Panc1 (cell line): ENCODE data around the gene SUPT3H. TPM values are rescaled to one million over a fixed set of nuclear protein-coding genes. Genes with fewer than 3 reads are reported as not detected.

Source experiments
- ATAC-seq: fragments of 200-7000 bp; cut with Tn5 transposase; 2 replicates; pipeline ENCODE4 v1.9.1; 2020; ENCODE audit warnings: mild to moderate bottlenecking, moderate library complexity
- BruUV-seq: library from RNA; stranded (reverse); fragments of 400-500 nt; replicated peaks from 2 replicates; lab custom pipeline; 2021; lab: Mats Ljungman, UMichigan
- CTCF ChIA-PET: fragments of 300-600 bp; sonication (Branson Sonifier 250); formaldehyde crosslinking; loops from one replicate; lab custom pipeline; 2022; ENCODE audit warnings: antibody characterized with exemption; lab: Charles Lee
- POLR2A ChIA-PET: fragments of 300-600 bp; sonication (Branson Sonifier 250); formaldehyde crosslinking; loops from one replicate; lab custom pipeline; 2022; ENCODE audit warnings: antibody characterized with exemption; lab: Charles Lee
- DNase-seq: peaks from one replicate; pipeline ENCODE4 v3.0.0-alpha.2; 2010; ENCODE audit warnings: low read depth, low spot score
- H3K27ac ChIP-seq: 2 replicates; pipeline ENCODE4 v1.5.1; 2011; ENCODE audit warnings: mild to moderate bottlenecking, low read length, inconsistent platforms
- H3K27me3 ChIP-seq: fragments of 200-500 bp; sonication (Bioruptor generic); 2 replicates; pipeline ENCODE4 v1.6.0; 2014; ENCODE audit warnings: low read length, inconsistent platforms; ENCODE audit not compliant: control insufficient read depth, insufficient read depth
- H3K36me3 ChIP-seq: fragments of 200-500 bp; sonication (Bioruptor generic); 2 replicates; pipeline ENCODE4 v1.5.1; 2014; ENCODE audit warnings: inconsistent platforms, mild to moderate bottlenecking, low read length, moderate library complexity; ENCODE audit not compliant: control insufficient read depth, insufficient read depth
- H3K4me1 ChIP-seq: 2 replicates; pipeline ENCODE4 v1.5.1; 2011; ENCODE audit warnings: inconsistent platforms, mild to moderate bottlenecking, low read length, moderate library complexity; ENCODE audit not compliant: control insufficient read depth, insufficient read depth
- H3K4me3 ChIP-seq, 2 experiments: 2 replicates each; pipeline ENCODE4 v1.5.1; 2011 to 2012; ENCODE audit warnings: low read depth in 2 of 2, low read length in 2 of 2, mild to moderate bottlenecking in 2 of 2, inconsistent platforms in 1 of 2, moderate library complexity in 1 of 2
- H3K9me3 ChIP-seq: fragments of 200-500 bp; sonication (Bioruptor generic); 2 replicates; pipeline ENCODE4 v1.5.1; 2014; ENCODE audit warnings: low read depth, mild to moderate bottlenecking, inconsistent platforms, low read length, moderate library complexity; ENCODE audit not compliant: control insufficient read depth, insufficient read depth
- CTCF ChIP-seq: fragments of 450-650 bp; IDR thresholded peaks from 2 replicates; pipeline ENCODE4 v1.5.1; 2017; ENCODE audit warnings: mild to moderate bottlenecking
- POLR2AphosphoS5 ChIP-seq: IDR thresholded peaks from 2 replicates; pipeline ENCODE4 v1.6.1; 2012; ENCODE audit warnings: mild to moderate bottlenecking, low read depth, low read length, moderate library complexity
- REST ChIP-seq, 2 experiments: IDR thresholded peaks; 2 replicates each; pipeline ENCODE4 v1.6.1; 2011 to 2012; ENCODE audit warnings: low read depth in 2 of 2, control low read depth in 1 of 2, low read length in 1 of 2, mild to moderate bottlenecking in 1 of 2, moderate library complexity in 1 of 2; ENCODE audit not compliant: insufficient read depth in 1 of 2
- SIN3A ChIP-seq: IDR thresholded peaks from 2 replicates; pipeline ENCODE4 v1.6.1; 2012; ENCODE audit warnings: low read depth, mild to moderate bottlenecking, low read length, moderate library complexity, borderline replicate concordance; ENCODE audit not compliant: insufficient read depth
- TCF7L2 ChIP-seq: IDR thresholded peaks from 2 replicates; pipeline ENCODE4 v1.6.1; 2011; ENCODE audit warnings: mild to moderate bottlenecking, low read depth, low read length, inconsistent platforms
- in situ Hi-C: cut with HindIII; loops from 2 replicates; pipeline ENCODE4 v1.10.0; 2016; ENCODE audit warnings: low sequenced_read_pairs, low pct_unique_long_range_greater_than_20kb
- intact Hi-C: fragments of 100-400 bp; cut with micrococcal nuclease; formaldehyde crosslinking; loops from one replicate; pipeline ENCODE4 v1.10.0; 2022; ENCODE audit not compliant: unreplicated experiment
- total RNA-seq: library from RNA; stranded (reverse); gene quantifications from one replicate; pipeline ENCODE4 v1.2.1, GENCODE V29; 2021; ENCODE audit not compliant: unreplicated experiment

The SUPT3H gene
- total RNA-seq, 1 experiment from 2014 or later: 11.0 TPM

- in situ Hi-C loops: no loop called here
- ChIA-PET POLR2A (interaction anchor here (0.7 kb wide), 1 partner anchor 420 kb away, joined by 3 read pairs; no protein-coding TSS in a partner anchor), CTCF (no interaction called here)
- intact Hi-C loops: no loop called here
- Histone ChIP-seq H3K27me3 (no peaks in the 10 kb centered on the region), H3K4me3 (no peak overlapping the region), H3K4me1 (no peaks in the 10 kb centered on the region), H3K27ac (no peak overlapping the region), H3K36me3 (no peaks in the 10 kb centered on the region), H3K9me3 (peaks cover 5% of the 10 kb centered on the region; the same call in 1 of the 2 replicates)
- ATAC-seq (no peak), DNase-seq (no peak)
- TF ChIP-seq TCF7L2 (no peak), SIN3A (no peak), CTCF (no peak)
- no TSS peak for BruUV-seq
These were observed 301.4 kb downstream of the SUPT3H start for GRCh38 chr6:45076217-45076930.

- Histone ChIP-seq H3K36me3 (no peaks in the 10 kb centered on the region), H3K27ac (no peak overlapping the region), H3K4me3 (no peak overlapping the region), H3K4me1 (no peaks in the 10 kb centered on the region), H3K9me3 (peaks cover 5% of the 10 kb centered on the region; the same call in 1 of the 2 replicates), H3K27me3 (no peaks in the 10 kb centered on the region)
- TF ChIP-seq REST (IDR thresholded peaks at IDR 0.05; ENCODE audit: insufficient read depth in 1 of 2, low read depth in 2 of 2, low read length in 1 of 2) (no peak), SIN3A (no peak), CTCF (no peak), TCF7L2 (no peak), POLR2AphosphoS5 (no peak)
- no TSS peak for BruUV-seq
- DNase-seq: peak; percentile 30
- ATAC-seq: no peak
- in situ Hi-C loops (no loop called here), intact Hi-C loops (no loop called here)
- POLR2A ChIA-PET: no interaction called here
- CTCF ChIA-PET: no interaction called here
These were observed 302.5 kb downstream of the SUPT3H start for GRCh38 chr6:45075246-45075645.
